Epidermal melanocyte (primary cell): ENCODE results near the gene ZMIZ1.

Experiments used
- DNase-seq: peaks from one replicate; pipeline ENCODE4 v3.0.0; 2011; ENCODE audit warnings: low spot score; ENCODE audit not compliant: insufficient read length

ZMIZ1 gene

GRCh38 chr10:79115302-79115701, 46.5 kb downstream of the ZMIZ1 start:
- DNase-seq: no peak

GRCh38 chr10:79116368-79116767, 47.6 kb downstream of the ZMIZ1 start:
- no peak for DNase-seq

- DNase-seq: peak; percentile 61
Measured at GRCh38 chr10:79116801-79117723, 48.3 kb downstream of the ZMIZ1 start.

- DNase-seq: no peak
Measured at GRCh38 chr10:79118286-79119202, 49.8 kb downstream of the ZMIZ1 start.

GRCh38 chr10:79119306-79119705, 50.5 kb downstream of the ZMIZ1 start:
- no peak for DNase-seq

- DNase-seq: no peak
Measured at GRCh38 chr10:79123547-79123963, 54.8 kb downstream of the ZMIZ1 start.

GRCh38 chr10:79124066-79124465, 55.3 kb downstream of the ZMIZ1 start:
- DNase-seq: no peak

- no peak for DNase-seq
Measured at GRCh38 chr10:79125092-79125491, 56.3 kb downstream of the ZMIZ1 start.

GRCh38 chr10:79126351-79127080, 57.8 kb downstream of the ZMIZ1 start:
- DNase-seq: peak; percentile 73

GRCh38 chr10:79127151-79127961, 58.6 kb downstream of the ZMIZ1 start:
- no peak for DNase-seq

GRCh38 chr10:79128241-79128922, 59.6 kb downstream of the ZMIZ1 start:
- no peak for DNase-seq

GRCh38 chr10:79128923-79129305, 60.1 kb downstream of the ZMIZ1 start:
- no peak for DNase-seq

- DNase-seq: no peak
Measured at GRCh38 chr10:79129361-79129997, 60.7 kb downstream of the ZMIZ1 start.

GRCh38 chr10:79130255-79130654, 61.5 kb downstream of the ZMIZ1 start:
- DNase-seq: no peak

- DNase-seq: no peak
Measured at GRCh38 chr10:79130846-79131245, 62.1 kb downstream of the ZMIZ1 start.

GRCh38 chr10:79131836-79132631, 63.3 kb downstream of the ZMIZ1 start:
- no peak for DNase-seq

- no peak for DNase-seq
Measured at GRCh38 chr10:79132681-79133381, 64.1 kb downstream of the ZMIZ1 start.

GRCh38 chr10:79133416-79133815, 64.7 kb downstream of the ZMIZ1 start:
- no peak for DNase-seq
